ACC112 (cell line): ENCODE data around the gene CSNK1G1.
"Not testable (repeated sequence)": the region's sequence is repeated elsewhere in the genome, so short reads cannot be mapped to it uniquely, and the experiment has no call there.

Source experiments
- H2AFZ ChIP-seq: fragments of 200-600 bp; sonication (generic); one replicate; pipeline ENCODE4 v1.6.0; 2017; ENCODE audit warnings: antibody characterized with exemption, low read length; ENCODE audit not compliant: unreplicated experiment
- H3K27ac ChIP-seq: fragments of 200-600 bp; sonication (generic); 2 replicates; pipeline ENCODE4 v1.5.1; 2014; ENCODE audit warnings: low read depth, mild to moderate bottlenecking, antibody characterized with exemption, low read length, moderate library complexity
- H3K27me3 ChIP-seq: fragments of 200-600 bp; sonication (generic); 2 replicates; pipeline ENCODE4 v1.6.1; 2014; ENCODE audit warnings: mild to moderate bottlenecking, antibody characterized with exemption, low read length, moderate library complexity, mixed read lengths; ENCODE audit not compliant: insufficient read depth
- H3K36me3 ChIP-seq: fragments of 200-600 bp; sonication (generic); 2 replicates; pipeline ENCODE4 v1.6.1; 2016; ENCODE audit warnings: mild to moderate bottlenecking, antibody characterized with exemption, low read length, moderate library complexity, mixed read lengths; ENCODE audit not compliant: insufficient read depth
- H3K4me1 ChIP-seq: fragments of 200-600 bp; sonication (generic); one replicate; pipeline ENCODE4 v1.6.1; 2016; ENCODE audit warnings: low read length, mixed read lengths; ENCODE audit not compliant: insufficient read depth, unreplicated experiment, control insufficient read depth
- H3K4me3 ChIP-seq: fragments of 200-600 bp; sonication (generic); 2 replicates; pipeline ENCODE4 v1.5.1; 2014; ENCODE audit warnings: mild to moderate bottlenecking, low read depth, low read length
- H3K79me2 ChIP-seq: fragments of 200-600 bp; sonication (generic); one replicate; pipeline ENCODE4 v1.6.0; 2016; ENCODE audit warnings: low read length; ENCODE audit not compliant: control insufficient read depth, unreplicated experiment, insufficient read depth

CSNK1G1 gene

DNA sequence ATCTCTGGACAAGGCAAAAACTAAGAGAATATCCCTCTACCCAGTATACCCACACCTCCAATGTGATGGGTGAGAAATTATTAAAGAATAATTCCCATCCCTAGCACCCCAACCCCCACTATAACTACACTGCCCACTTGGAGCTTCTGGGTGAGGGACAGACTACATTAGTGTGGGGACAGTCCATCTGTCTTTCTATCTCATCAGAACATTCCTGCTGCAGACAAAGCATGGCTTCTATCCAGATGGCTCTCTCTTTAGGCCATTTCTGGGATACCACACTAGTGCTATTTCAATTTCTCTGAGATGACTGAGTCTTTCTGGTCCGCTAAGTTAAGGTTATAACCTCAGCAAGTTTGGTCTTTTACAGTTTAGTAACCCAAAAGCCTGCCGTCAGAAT lies 6.6 kb downstream of the CSNK1G1 start:
- H3K79me2 ChIP-seq, result peaks cover 78% of the 10 kb centered on the region
- no peaks in the 10 kb centered on the region for H3K27me3 ChIP-seq
- peaks cover 20% of the 10 kb centered on the region for H3K4me1 ChIP-seq
- H3K36me3 ChIP-seq, result no peaks in the 10 kb centered on the region
- H2AFZ ChIP-seq, result no peak overlapping the region
- H3K27ac ChIP-seq, result no peak overlapping the region
- no peak overlapping the region for H3K4me3 ChIP-seq

DNA sequence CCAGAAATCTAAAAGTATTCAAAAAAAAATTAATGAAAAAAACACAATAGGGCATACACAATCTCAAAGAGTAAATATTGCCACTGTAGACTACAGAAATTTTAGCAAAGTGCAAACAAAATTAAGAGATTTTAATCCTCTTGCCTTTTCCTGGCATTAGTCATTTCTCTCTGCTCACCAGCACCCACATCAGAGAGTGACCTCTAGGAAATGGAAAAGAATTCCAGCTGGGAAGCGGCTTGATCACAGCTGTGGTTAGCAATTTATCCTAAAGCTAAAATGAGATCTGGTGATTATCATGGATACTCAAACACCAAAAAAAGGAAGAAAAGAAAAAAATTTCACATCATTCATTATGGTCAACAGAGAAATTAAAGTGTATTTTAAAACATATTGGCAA lies 7.5 kb downstream of the CSNK1G1 start:
- no peaks in the 10 kb centered on the region for H3K27me3 ChIP-seq
- H3K79me2 ChIP-seq, result peaks cover 78% of the 10 kb centered on the region
- no peak overlapping the region for H3K27ac ChIP-seq
- no peaks in the 10 kb centered on the region for H3K36me3 ChIP-seq
- no peak overlapping the region for H2AFZ ChIP-seq
- no peak overlapping the region for H3K4me3 ChIP-seq
- peaks cover 26% of the 10 kb centered on the region for H3K4me1 ChIP-seq

GRCh38 chr15:64346242-64346641 lies 9.7 kb downstream of the CSNK1G1 start:
- not testable (repeated sequence) for H3K36me3 ChIP-seq, H3K27ac ChIP-seq, H3K27me3 ChIP-seq, H3K4me3 ChIP-seq, H2AFZ ChIP-seq
- Histone ChIP-seq H3K4me1 (peaks cover 26% of the 10 kb centered on the region), H3K79me2 (peaks cover 85% of the 10 kb centered on the region)

- Histone ChIP-seq H3K4me3 (peak overlapping the region; percentile 29; the same call in 1 of the 2 replicates), H3K36me3 (peaks cover 9% of the 10 kb centered on the region), H3K79me2 (peaks cover 78% of the 10 kb centered on the region), H2AFZ (no peak overlapping the region), H3K4me1 (peaks cover 24% of the 10 kb centered on the region), H3K27me3 (no peaks in the 10 kb centered on the region), H3K27ac (peak overlapping the region; percentile 79)
Observed at GRCh38 chr15:64344651-64345294, 11.2 kb downstream of the CSNK1G1 start.

GRCh38 chr15:64343841-64344240 lies 12.1 kb downstream of the CSNK1G1 start:
- Histone ChIP-seq H2AFZ (no peak overlapping the region), H3K27me3 (no peaks in the 10 kb centered on the region), H3K36me3 (peaks cover 9% of the 10 kb centered on the region), H3K79me2 (peaks cover 77% of the 10 kb centered on the region), H3K4me3 (peak overlapping the region; percentile 58; the same call in 1 of the 2 replicates), H3K4me1 (peaks cover 24% of the 10 kb centered on the region), H3K27ac (peak overlapping the region; percentile 79)

DNA sequence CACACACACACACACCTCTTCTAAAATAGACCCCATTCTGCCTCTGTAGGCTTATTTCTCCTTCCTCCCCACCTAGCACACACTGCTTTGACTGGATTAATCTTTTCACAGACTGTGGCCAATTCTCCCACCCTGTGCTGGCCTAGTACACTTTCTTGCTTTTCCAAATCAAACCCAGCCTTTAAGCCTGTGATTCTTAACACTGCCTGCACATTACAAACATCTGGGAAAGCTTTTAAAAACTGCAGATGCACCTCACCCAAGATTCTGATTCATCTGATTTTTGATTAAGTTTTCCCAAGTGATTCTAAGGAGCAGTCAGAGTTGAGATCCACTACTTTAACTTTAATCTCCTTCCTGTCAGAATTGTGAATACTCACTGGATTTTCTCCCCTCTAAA lies 12.8 kb downstream of the CSNK1G1 start:
- Histone ChIP-seq H2AFZ (no peak overlapping the region), H3K4me1 (peaks cover 24% of the 10 kb centered on the region), H3K4me3 (peak overlapping the region; percentile 58; the same call in 1 of the 2 replicates), H3K27ac (peak overlapping the region; percentile 79), H3K27me3 (no peaks in the 10 kb centered on the region), H3K36me3 (peaks cover 9% of the 10 kb centered on the region), H3K79me2 (peaks cover 76% of the 10 kb centered on the region)

- no peaks in the 10 kb centered on the region for H3K27me3 ChIP-seq
- no peak overlapping the region for H3K4me3 ChIP-seq
- H3K79me2 ChIP-seq, result peaks cover 74% of the 10 kb centered on the region
- H2AFZ ChIP-seq, result no peak overlapping the region
- H3K36me3 ChIP-seq, result peaks cover 9% of the 10 kb centered on the region
- H3K27ac ChIP-seq, result no peak overlapping the region
- peaks cover 24% of the 10 kb centered on the region for H3K4me1 ChIP-seq
Observed at GRCh38 chr15:64341961-64342360, 14.0 kb downstream of the CSNK1G1 start.

DNA sequence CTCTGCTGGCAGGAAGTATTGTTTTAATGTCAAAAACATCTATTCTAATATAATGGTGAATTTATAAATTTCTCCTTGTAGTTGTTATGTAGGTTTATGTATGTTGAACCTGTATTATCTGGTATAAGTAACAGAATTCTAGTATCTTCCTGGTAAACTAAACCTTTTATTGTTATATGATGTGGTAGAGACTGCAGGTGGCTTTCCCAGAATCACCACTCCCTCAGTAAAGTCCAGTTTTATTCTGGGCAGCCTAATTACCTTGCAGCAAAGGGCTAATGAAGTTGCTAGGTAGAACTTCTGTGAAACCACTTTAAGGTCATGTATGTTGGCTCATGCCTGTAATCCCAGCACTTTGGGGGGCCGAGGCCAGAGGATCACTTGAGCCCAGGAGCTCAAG lies 15.6 kb downstream of the CSNK1G1 start:
- Histone ChIP-seq H2AFZ (no peak overlapping the region), H3K27me3 (no peaks in the 10 kb centered on the region), H3K36me3 (peaks cover 9% of the 10 kb centered on the region), H3K4me3 (no peak overlapping the region), H3K79me2 (peaks cover 66% of the 10 kb centered on the region), H3K27ac (no peak overlapping the region), H3K4me1 (peaks cover 22% of the 10 kb centered on the region)

- Histone ChIP-seq H3K27ac (no peak overlapping the region), H3K4me3 (no peak overlapping the region), H3K79me2 (peaks cover 56% of the 10 kb centered on the region), H3K27me3 (no peaks in the 10 kb centered on the region), H3K4me1 (peaks cover 9% of the 10 kb centered on the region), H2AFZ (no peak overlapping the region), H3K36me3 (peaks cover 11% of the 10 kb centered on the region)
Observed at GRCh38 chr15:64337761-64338160, 18.2 kb downstream of the CSNK1G1 start.

DNA sequence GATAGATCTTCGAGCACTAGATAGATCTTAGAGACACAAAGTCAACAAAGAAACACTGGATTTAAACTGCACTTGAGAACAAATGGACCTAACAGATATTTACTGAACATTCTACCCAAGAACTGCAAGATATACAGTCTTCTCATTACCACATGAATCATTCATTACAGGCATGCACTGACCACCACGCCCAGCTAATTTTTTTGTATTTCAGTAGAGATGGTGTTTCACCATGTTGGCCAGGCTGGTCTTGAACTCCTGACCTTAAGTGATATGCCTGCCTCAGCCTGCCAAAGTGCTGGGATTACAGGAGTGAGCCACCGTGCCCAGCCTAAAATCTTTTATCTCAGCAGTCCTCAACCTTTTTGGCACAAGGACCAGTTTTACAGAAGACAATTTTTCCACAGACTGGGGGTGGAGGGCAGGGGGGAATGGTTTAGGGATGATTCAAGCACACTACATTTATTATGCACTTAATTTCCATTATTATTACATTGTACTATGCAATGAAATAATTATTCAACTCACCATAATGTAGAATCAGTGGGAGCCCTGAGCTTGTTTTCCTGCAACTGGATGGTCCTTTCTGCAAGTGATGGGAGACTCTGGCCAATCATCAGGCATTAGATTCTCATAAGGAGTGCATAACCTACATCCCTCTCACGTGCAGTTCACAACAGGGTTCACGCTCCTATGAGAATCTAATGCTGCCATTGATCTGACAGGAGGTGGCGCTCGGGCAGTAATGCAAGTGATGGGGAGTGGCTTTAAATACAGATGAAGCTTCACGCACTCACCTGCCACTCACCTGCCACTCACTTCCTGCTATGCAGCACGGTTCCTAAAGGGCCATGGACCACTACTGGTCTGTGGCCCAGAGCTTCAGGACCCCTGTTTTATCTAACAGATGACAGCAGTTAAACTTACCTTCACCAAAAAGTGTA lies 21.7 kb downstream of the CSNK1G1 start:
- Histone ChIP-seq H3K4me3 (no peak overlapping the region), H3K36me3 (peaks cover 3% of the 10 kb centered on the region; the same call in 1 of the 2 replicates), H3K4me1 (peaks cover 9% of the 10 kb centered on the region), H3K27ac (no peak overlapping the region), H2AFZ (no peak overlapping the region), H3K79me2 (peaks cover 35% of the 10 kb centered on the region), H3K27me3 (no peaks in the 10 kb centered on the region)
